ENCODE data around the gene RBM12. TPM values are rescaled to one million over a fixed set of nuclear protein-coding genes. Genes with fewer than 3 reads are reported as not detected.

RBM12 gene
- total and polyA plus RNA-seq, 4 donors = 9.5 to 75.0 (median 39.4) TPM

DNA sequence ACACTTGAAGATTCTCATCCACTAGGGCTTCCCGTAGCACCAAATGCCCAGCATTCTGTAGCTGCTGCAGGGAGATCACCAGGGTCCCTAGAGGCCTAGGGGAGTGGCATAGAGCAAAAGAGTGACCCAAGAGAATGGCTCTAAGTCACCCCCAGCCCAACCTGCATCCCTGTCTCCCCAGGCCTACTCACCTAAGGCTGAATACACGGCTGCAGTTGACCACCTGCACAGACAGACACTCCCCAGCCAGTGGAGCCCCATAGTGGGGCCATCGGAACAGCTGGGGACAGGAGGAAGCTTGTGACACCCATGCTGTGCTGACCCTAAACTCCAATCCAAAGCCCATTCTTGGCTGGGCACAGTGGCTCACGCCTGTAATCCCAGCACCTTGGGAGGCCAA lies 58.6 kb downstream of the RBM12 start:
- 86 to 92% methylated on average over 4 of the region's 4 CpGs for WGBS, 2 donors
- DNase-seq = no peak
- no peak overlapping the region for H3K4me3 ChIP-seq
- H3K4me1 ChIP-seq (ENCODE audit: control insufficient read depth in 5 of 5, insufficient read depth in 5 of 5, low read length in 5 of 5) = peaks cover 0 to 9% (median 0%) of the 10 kb centered on the region in 5 donors
- TF ChIP-seq, protein P1, sequence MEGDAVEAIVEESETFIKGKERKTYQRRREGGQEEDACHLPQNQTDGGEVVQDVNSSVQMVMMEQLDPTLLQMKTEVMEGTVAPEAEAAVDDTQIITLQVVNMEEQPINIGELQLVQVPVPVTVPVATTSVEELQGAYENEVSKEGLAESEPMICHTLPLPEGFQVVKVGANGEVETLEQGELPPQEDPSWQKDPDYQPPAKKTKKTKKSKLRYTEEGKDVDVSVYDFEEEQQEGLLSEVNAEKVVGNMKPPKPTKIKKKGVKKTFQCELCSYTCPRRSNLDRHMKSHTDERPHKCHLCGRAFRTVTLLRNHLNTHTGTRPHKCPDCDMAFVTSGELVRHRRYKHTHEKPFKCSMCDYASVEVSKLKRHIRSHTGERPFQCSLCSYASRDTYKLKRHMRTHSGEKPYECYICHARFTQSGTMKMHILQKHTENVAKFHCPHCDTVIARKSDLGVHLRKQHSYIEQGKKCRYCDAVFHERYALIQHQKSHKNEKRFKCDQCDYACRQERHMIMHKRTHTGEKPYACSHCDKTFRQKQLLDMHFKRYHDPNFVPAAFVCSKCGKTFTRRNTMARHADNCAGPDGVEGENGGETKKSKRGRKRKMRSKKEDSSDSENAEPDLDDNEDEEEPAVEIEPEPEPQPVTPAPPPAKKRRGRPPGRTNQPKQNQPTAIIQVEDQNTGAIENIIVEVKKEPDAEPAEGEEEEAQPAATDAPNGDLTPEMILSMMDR (IDR thresholded peaks at IDR 0.05; ENCODE audit: control extremely low read depth, extremely low read depth) = no peak
- H3K27ac ChIP-seq (ENCODE audit: low read depth in 1 of 2, low read length in 1 of 2) = no peak overlapping the region
- no peaks in the 10 kb centered on the region for H3K36me3 ChIP-seq (ENCODE audit: control insufficient read depth in 4 of 4, insufficient read depth in 4 of 4, low read length in 4 of 4)
- no peaks in the 10 kb centered on the region for H3K9me3 ChIP-seq (ENCODE audit: control insufficient read depth in 4 of 4, insufficient read depth in 3 of 4, low read length in 3 of 4)
- peaks cover 0 to 13% (median 3%) of the 10 kb centered on the region in 3 donors for H3K27me3 ChIP-seq (ENCODE audit: control insufficient read depth in 3 of 3, insufficient read depth in 3 of 3, low read length in 2 of 3)
- no peak for ATAC-seq (ENCODE audit: insufficient read depth, low FRiP score)
- H3K9ac ChIP-seq (ENCODE audit: insufficient read depth in 1 of 2, low read length in 2 of 2) = no peak overlapping the region

DNA sequence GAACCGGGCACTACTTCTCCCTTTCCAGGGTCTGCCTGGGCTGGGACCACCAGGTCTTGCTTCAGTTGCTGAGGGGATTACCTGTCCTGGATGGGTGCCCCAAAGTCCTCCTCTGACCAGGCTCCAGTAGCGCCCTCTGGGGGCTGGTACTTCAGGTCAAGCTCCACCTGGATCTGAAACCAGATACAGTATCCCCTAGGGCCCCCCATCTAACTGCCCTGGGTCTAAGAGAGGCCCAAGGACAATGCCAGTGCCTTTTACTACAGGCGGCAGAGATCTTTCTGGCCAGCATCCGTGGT lies 60.3 kb downstream of the RBM12 start:
- no peak for ATAC-seq (ENCODE audit: insufficient read depth, low FRiP score)
- Histone ChIP-seq H3K27me3 (ENCODE audit: control insufficient read depth in 3 of 3, insufficient read depth in 3 of 3, low read length in 2 of 3) (peaks cover 3 to 22% (median 5%) of the 10 kb centered on the region in 3 donors), H3K9me3 (ENCODE audit: control insufficient read depth in 4 of 4, insufficient read depth in 3 of 4, low read length in 3 of 4) (no peaks in the 10 kb centered on the region), H3K9ac (ENCODE audit: insufficient read depth in 1 of 2, low read length in 2 of 2) (no peak overlapping the region), H3K27ac (ENCODE audit: low read depth in 1 of 2, low read length in 1 of 2) (no peak overlapping the region), H3K36me3 (ENCODE audit: control insufficient read depth in 4 of 4, insufficient read depth in 4 of 4, low read length in 4 of 4) (no peaks in the 10 kb centered on the region), H3K4me1 (ENCODE audit: control insufficient read depth in 5 of 5, insufficient read depth in 5 of 5, low read length in 5 of 5) (peaks cover 0 to 15% (median 0%) of the 10 kb centered on the region in 5 donors), H3K4me3 (no peak overlapping the region)
- 60 to 68% methylated on average over 4 of the region's 4 CpGs for WGBS, 2 donors
- no peak for DNase-seq
- TF ChIP-seq, protein P1 (IDR thresholded peaks at IDR 0.05; ENCODE audit: control extremely low read depth, extremely low read depth) = no peak

DNA sequence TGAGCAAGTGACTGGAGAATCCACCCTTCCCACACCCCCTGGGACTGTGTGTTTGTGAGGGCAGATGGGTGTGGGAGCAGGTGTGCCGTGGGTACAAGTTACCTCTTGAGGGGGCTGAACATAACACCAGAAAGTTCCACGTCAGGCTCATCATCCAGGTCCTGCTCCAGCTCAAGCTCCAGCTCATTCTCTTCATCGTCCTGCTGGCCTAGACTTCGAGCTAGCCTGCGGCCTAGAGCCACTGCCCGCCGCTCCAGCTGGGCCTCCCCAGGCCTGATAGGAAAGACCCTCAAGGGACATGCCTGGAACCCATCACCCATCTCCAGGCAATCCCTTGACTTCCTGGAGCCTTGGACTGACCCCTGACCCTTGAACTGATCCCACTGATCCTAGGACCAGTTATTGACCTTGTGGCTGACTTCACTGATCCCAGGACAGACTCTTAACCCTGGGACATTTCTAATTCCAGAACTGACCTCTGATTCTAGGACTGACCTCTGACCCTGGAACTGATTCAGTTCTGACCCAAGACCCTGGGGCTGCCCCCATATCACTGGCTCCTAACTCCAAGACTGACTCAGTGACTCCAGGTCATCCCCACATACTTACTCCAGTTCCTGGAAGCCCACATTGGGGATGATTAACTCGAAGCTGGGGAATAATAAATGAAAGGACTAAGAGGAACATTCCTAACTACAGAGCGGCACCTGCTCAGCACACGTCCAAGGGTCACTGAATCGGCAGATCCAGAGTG lies 60.8 kb downstream of the RBM12 start:
- no peaks in the 10 kb centered on the region for H3K9me3 ChIP-seq (ENCODE audit: control insufficient read depth in 4 of 4, insufficient read depth in 3 of 4, low read length in 3 of 4)
- no peak overlapping the region for H3K4me3 ChIP-seq
- H3K4me1 ChIP-seq (ENCODE audit: control insufficient read depth in 5 of 5, insufficient read depth in 5 of 5, low read length in 5 of 5) = peaks cover 0 to 15% (median 0%) of the 10 kb centered on the region in 5 donors
- no peak overlapping the region for H3K9ac ChIP-seq (ENCODE audit: insufficient read depth in 1 of 2, low read length in 2 of 2)
- peaks cover 3 to 22% (median 5%) of the 10 kb centered on the region in 3 donors for H3K27me3 ChIP-seq (ENCODE audit: control insufficient read depth in 3 of 3, insufficient read depth in 3 of 3, low read length in 2 of 3)
- 90 to 96% methylated on average over 11 of the region's 11 CpGs for WGBS, 2 donors
- DNase-seq = no peak
- H3K27ac ChIP-seq (ENCODE audit: low read depth in 1 of 2, low read length in 1 of 2) = no peak overlapping the region
- H3K36me3 ChIP-seq (ENCODE audit: control insufficient read depth in 4 of 4, insufficient read depth in 4 of 4, low read length in 4 of 4) = no peaks in the 10 kb centered on the region
- TF ChIP-seq, protein P1 (IDR thresholded peaks at IDR 0.05; ENCODE audit: control extremely low read depth, extremely low read depth) = no peak
- no peak for ATAC-seq (ENCODE audit: insufficient read depth, low FRiP score)

Measured in lung (tissue), 12 donors.